Stimulated activated CD4-positive, alpha-beta T cell treated with anti-CD3 and anti-CD28 coated beads, Interleukin-4, amount 100 ng/mL, for 1 hour (primary cell): Measurements from ENCODE around the gene CTTNBP2NL.

ENCODE experiments used
- DNase-seq: peaks from one replicate; pipeline ENCODE4 v3.0.0-alpha.2; 2020

Gene CTTNBP2NL, protein sequence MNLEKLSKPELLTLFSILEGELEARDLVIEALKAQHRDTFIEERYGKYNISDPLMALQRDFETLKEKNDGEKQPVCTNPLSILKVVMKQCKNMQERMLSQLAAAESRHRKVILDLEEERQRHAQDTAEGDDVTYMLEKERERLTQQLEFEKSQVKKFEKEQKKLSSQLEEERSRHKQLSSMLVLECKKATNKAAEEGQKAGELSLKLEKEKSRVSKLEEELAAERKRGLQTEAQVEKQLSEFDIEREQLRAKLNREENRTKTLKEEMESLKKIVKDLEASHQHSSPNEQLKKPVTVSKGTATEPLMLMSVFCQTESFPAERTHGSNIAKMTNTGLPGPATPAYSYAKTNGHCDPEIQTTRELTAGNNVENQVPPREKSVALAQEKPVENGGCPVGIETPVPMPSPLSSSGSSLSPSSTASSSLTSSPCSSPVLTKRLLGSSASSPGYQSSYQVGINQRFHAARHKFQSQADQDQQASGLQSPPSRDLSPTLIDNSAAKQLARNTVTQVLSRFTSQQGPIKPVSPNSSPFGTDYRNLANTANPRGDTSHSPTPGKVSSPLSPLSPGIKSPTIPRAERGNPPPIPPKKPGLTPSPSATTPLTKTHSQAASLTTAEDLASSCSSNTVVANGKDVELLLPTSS

DNA sequence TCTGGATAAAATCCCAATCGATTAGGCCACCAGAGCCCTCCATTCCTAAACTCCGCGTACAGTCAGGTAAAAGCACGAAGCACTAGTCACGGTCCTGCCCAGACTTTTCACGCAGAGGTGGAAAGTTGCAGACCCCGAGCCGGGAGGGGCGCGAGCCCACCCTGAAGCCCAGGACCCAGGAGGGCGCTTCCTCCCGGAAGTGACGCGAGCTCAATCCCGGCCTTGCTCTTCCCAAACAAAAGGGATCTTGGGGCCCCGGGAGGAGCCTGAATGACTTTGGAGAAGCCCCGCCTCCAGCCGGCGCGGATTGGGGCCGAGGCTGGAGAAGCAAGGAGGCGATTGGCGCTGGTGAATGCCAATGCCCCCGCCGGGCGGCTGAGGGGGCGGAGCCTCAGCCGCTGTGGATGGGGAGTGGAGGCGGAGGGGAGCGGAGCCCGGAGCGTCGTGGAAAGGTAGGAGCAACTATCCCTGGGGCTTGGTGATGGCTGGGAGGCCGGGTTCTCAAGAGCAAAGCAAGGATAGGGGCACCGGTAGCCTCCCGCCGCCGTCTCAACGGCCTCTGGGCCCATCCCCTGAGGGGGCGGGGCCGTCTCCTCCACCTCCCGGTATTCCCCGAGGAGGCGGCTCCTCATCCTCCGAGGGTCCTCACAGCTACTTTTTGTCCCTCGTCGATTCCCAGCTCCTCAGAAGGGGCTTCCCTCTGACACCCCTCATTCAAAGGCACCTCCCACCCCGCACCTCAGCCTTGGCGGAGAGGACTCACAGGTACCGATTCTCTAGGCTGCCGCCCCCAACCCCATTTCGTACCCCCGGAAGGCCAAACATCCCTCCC lies at the start of gene CTTNBP2NL:
Gene CTTNBP2NL (plus strand): TSS at position 394 of the 832 bp plus-strand sequence. CDS start 19,952 bp downstream, outside the sequence.
- DNase-seq: peak; percentile 83

DNA sequence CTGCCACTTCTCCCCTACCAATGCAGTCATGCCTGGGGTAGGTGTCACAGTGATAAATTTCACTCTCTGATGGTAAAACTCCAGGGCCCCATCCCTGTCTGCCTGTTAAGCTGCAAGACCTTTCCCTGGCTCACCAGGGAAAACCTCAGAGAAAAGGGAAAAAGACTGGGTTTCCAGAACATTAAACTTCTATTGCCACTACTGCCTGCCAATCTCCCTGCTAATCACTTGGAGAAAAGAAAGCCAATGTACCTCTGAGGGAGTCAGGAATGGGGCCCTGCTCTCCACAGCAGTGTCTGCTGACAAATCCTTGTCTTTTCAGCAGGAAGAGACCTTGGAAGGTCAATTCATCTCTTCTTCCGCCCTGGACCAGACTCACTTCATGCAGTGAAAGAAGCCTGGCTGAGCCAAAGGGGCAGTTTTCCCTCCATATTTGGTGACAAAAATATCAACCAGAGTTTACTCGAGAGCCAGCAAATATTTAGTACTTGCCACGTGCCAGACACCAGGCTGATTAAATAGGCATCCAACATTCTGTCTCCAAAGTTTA lies 49.1 kb upstream of the CTTNBP2NL start:
- no peak for DNase-seq

DNA sequence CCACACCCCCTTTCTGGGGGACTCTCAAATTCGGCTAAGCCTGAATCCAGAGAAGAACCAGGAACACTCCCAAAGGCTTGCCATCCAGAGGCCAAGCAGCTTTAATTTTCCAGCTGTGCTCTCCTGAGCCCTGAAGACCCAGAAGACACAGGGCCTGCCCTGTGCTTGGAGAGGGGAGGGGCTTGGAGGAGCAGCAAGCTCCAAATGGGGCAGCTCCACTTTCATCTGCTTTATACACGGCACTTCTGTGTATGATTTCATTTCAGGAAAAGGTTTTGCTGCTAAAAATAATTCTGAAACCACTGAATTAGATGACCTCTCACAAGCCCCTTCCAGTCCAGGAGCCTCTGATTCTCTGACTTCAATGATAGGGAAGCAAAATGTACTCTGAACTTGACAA lies 39.2 kb upstream of the CTTNBP2NL start:
- DNase-seq: no peak

DNA sequence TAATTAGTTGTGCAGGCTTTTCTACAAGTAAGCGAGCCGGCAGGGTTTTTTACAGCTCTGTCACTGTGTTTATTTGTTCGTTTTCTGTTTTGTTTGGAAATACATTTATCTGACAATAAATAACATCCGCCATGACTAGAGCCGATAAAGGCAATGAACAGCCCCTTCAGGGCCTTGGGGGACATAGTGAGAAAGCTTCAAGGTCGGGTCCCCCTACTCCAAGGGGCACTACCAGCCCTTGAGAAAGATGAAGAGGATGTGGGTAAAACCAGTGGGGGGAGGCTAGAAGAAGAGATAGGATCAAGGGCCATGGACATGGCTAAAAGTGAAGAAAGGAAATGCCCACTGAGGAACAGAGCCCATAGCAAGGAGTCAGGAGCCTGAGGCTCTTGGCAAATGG lies 38.5 kb upstream of the CTTNBP2NL start:
- no peak for DNase-seq

DNA sequence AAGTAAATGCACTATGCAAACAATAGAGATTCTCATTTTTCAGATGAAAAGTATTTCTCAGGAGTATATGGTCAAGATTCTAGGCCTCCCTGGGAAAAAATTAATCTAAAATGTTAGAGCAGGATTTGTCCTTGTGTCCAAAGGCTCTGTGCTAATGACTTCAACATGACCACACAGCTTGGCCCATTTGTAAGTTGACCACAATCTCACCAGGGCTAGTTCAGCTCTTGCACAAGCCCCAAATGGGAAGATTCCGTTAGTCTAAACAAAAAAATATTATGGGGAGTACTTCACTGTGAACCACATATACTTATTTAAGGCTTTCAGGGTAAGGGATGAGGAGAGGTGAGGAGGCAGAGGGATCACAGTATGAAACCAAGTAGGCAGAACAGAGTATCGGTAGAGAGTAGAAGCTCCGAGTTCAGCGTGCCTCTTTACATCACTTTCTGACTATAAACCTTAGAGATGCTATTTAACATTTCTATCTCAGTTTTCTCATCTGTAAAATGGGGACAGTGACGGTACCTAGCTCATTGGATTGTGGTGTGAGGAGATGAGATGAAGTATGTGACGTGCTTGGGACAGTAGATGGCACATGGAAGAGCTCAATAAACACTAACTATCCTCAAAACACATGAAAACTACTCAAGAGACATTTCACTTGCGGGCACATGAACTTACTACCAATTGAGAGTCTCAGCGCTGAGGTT lies 37.8 kb upstream of the CTTNBP2NL start:
- no peak for DNase-seq

DNA sequence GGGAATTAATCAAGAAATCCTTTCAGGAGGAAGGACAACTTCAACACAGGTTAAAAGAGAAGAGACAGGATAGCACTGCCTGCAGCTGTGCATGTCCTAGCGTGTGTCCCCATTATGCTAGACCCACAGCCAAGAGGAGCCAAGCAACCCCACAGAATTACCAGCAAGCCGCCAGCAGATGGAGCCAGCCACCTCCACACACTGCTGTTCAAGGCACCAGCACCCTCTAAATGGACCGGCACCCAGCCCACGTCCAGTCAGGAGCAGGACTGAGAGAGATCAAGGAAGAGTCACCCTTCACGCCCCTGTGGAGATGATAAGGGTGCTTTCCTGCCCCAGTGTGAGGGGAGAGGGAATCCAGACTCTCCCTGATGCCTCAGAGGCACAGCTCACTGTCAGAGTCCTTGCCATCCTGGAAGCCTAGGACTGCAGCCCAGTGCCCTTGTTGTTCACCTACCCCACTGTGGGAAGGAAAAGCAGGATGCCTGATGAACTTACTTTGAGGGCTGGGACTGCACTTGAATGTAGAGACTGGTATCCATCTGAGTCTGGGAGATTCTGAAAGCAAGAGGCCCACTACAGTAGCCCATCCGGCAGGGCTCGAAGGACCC lies 37.1 kb upstream of the CTTNBP2NL start:
- DNase-seq: peak; percentile 45

DNA sequence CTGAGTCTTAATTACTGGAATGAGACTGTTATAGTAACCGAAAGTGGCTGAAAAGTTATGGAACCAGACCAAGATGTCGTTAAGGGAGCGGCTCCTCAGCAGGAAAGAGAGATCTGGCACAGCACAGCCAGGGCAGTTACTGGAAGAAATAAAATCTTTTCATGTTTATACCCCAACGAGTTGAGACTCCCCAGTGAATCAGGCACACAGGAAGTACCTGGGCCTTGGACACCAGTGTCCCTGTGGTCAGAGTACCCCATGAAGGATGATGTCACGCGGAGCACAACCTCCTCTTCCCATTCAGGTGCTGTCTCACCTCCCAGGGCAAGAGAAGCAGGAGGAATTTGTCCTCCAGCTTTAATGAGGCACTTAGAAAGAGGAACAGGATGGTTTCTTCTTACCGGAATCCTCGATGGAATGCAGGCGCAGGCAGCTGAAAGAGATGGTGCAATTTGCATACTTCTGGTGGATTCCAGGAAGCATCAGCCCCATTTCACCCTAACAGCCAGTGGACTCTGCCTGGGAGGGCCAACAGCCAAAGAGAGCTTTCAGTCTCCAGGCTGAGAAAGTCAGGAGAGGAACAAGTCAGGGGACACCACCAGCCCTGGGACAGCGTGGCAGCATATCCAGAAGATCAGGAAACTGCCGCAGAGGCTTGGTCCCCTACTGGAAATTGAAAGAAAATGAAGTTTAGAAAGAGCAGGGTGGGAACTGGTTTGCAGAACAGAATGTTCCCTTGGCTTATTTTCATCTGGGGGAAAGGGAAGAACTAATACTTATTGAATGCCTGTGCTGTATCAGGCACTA lies 35.9 kb upstream of the CTTNBP2NL start:
- DNase-seq: no peak

DNA sequence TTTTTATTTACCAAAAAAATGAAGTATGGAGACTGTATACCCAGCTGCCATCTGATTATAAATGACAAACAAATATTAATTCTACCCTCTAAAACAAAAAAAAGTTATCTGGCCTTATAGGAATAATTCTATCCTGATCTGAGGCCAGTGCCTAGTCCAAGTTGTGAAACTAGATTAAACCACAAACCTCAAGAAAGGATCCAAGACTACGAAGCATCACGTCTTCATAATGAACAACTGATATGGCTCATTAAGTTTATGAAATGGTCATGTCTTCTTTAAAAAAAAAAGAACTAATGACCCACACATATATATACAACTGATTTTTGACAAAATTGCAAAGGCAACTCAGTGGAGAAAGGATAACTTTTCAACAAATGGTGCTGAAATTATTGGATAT lies 32.4 kb upstream of the CTTNBP2NL start:
- no peak for DNase-seq

DNA sequence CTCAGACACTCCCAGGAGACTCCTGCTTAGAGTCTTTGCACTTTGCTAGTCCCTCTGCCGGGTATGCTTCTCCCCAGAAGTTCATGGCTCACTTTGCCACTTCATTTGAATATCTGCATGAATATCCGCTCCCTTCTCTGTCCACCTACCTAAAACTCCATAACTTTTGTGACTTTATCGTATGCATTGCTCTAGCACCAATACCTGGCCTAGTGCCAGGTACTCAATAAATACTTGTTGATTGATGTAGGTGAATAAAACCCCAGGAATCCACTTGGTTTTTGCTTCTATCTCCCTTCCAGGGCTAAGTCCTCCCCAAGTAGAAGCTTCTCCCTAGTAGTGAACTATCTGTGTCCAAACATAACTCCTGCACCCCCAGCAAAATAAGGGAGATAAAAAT lies 27.8 kb upstream of the CTTNBP2NL start:
- no peak for DNase-seq

DNA sequence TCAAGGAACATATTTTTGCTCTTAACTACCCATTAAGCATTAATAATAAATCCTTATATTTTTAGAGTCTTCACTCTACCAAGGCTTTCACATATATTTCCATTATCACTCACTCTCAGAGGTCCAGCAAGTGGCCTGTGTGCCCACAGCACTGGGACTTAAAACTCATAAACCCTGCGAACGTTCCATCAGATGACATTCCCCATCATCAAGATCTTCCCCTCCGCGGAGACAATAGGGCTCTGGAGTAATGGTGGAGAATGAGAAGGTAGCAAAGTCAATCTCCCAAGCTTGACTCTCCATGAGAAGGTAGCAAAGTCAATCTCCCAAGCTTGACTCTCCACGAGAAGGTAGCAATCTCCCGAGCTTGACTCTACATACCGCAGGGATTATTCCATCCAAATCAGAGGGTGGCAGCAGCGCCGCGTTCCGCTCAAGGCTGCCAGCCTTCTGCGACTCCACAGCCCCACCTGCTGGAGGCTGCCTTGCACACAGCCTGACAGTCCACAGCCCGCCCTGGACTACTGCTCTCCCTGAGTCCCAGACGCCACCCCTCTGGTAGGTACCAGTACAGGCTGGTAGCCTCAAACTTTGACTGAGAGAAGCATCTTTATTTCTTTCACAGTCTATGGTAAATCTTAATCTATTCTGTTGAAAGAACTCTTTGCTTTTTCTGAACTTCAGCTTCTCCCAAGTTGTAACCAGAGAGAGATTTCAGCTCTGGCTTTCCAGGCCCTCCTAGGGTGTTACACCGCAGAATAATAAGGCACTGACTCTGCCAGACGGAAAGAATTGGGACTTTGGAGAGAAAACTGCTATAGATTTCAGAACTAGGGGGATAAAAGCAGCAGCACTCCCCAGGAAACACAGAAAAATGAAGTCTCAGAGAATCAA lies 26.4 kb upstream of the CTTNBP2NL start:
- DNase-seq: peak; percentile 86

DNA sequence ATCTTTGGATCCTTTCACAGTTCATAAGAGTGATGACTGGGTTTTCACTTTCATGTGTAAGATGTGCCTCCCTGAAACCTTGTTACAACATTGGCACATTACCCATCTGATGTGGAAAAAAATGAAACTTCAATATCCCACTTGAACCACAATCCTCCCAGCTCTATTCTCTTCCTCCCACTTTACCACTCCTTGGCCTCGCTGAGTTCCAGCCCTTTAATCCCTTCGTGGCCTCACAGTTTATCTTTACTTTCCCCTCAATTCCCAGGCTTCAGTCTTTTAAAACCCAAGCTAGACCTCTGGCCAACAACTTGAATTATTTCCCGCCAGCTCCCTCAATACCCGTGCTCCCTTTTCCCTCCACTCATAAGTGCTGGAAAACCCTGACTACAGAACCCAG lies 25.0 kb upstream of the CTTNBP2NL start:
- no peak for DNase-seq

DNA sequence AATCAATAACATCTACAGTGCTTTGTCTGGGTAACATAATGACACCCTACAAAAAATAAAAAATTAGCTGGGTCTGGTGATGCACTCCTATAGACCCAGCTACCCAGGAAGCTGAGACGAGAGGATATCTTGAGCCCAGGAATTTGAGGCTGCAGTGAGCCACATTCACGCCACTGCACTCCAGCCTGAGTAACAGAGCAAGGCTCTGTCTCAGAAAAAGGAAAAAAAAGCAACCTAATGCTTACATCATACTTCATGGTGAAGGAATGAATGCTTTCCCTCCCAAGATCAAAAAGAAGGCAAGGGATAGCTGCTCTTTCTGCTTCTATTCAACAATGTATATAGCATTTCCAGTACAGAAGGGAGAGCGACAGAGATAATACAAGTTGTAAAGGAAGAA lies 24.2 kb upstream of the CTTNBP2NL start:
- DNase-seq: no peak

DNA sequence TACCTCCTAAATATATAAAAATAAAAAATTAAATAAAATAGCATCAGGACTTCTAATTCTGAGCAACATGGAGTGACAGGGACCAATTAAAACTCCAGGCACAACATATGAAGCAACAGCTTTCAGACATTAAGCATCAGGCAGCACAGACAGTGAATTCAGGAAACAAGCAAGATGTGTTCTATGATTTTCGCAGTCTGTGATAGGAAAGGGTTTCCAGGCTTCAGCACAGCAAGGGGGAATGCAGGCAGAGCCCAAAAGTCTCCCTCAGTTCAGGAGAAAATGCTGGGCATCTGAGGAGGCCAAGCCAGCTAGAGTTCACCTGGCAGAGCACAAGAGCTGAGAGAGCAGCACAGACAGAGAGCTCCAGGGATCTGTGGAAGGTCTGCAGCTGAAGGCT lies 22.2 kb upstream of the CTTNBP2NL start:
- DNase-seq: no peak

DNA sequence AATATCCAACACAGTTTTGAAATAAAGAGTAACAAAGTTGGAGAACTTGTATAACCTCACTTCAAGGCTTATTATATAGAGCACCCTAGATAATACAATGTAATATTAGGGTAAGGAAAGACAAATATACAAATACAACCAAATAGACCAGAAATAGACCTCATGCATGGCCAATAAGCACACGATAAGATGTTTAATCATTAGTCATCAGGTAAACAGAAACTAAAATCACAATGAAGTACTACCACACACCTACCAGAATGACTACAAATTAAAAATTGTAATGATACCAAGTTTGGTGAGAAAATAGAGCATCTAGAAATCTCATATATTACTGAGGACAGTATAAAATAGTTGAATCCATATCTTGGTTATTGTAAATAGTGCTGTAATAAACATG lies 20.3 kb upstream of the CTTNBP2NL start:
- no peak for DNase-seq

DNA sequence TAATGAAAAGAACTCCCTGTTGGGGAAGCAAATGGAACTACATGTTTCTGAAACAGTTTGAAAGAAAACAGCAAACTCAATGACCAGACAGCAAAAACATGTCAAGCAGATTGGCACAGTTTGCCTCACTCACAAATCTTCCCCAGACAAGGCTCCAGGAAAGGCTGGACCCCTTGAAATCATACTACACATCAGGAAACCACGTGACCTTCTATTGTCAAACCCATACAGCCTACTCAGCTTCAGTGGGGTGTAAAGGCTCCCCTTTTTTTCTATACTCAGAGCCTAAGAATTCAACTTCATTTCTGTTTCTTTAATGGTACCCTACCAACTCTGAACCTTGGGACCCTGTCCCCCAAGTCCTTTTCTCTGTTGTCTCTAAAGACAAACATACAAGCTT lies 15.7 kb upstream of the CTTNBP2NL start:
- no peak for DNase-seq

DNA sequence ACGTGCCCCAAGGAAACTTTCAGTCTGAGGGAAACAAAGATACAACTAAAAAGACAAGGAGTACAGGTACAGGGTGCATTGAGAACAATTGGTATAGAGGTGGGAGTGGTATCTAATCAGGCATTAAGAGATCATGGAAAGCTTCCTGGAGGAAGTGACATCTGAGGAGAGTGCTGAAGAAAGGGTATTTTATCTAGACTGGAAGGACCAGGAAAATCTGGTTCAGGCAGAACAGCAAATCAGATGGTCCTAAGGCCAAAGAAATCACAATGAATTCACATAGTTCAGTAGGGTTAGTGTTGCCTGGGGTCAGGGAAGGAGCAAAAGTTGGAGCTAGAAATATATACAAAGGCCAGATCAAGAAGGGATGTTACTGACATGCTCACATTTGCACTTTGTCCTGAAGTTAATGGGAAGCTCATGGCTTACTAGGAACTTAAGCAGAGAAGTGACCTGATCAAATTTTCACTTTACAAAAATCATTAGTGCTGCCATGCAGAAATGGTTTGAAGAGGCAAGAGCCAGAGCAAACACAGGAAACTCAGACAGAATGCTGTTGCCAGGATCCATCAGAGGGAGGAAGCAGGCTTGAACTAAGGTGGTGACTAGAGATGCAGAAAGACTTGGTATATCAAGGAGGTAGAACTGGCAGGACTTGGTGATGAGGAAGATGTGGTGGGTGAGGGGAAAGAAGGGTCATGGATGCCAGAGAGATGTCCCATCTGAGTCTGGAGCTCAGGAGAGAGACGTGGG lies 14.5 kb upstream of the CTTNBP2NL start:
- DNase-seq: no peak

DNA sequence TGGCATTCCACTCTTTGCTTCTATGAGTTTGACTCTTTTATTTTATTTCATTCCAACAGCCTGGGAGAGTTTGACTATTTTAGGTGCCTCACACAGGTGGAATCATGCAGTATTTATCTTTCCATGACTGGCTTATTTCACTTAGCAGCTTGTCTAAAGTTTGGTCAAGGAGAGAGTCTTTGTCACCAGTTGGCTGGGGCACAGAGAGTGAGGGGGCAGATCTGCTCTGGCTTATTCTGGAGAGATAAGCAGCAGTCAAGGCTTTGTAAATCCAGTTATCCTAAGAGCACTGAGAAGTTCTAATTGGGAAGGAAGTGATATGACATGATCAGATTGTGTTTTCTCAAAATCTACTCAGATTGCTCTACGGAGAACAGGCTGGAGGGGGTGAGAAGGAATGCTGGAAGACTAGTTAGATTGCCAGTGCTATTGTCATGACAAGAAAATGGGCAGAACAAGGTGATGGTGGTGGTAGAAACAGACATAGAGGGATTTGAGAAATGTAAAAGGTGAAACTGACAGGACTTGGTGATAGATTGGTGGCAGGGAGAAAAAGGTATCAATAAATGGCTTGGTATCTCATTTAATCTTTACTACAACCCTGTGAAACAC lies 12.1 kb upstream of the CTTNBP2NL start:
- no peak for DNase-seq

DNA sequence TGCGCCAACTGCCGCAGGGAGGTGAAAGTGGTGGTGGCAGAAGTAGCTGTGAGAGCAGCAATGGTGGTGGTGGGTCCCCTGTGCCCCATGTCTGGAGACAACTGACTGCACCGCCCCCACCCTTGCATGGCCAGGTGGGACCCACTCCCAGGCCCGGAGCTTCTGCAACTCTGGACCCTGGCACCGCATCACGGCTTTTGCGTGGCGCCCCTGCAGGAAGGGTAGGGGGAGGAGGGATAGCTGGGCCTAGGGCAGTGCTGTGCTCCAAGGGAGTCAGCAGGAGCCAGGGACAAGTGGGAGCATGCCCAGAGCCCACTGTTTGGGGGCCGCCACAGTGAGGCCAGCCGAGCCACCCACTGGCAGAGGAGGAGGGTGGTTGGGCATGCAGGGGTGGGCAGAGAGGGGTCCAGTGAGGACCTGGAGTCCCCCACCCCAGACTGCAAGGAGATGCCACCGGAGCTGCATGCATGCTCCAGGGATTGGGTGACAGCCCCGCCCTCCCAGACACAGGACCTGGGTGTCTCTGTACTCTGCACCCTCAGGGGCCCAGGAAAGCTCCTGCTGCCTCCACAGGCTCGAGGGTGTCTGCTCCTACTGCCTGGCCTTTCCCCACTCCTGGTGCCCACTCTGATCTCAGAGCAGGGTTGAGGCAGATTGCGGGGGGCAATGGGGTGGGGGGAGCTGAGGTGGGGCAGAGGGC lies 9.8 kb upstream of the CTTNBP2NL start:
- DNase-seq: no peak
